Activated naive CD8-positive, alpha-beta T cell treated with anti-CD3 and anti-CD28 coated beads, Interleukin-2, amount 50 U/mL, for 16 hours (primary cell): ENCODE measurements around the gene CST7.
"Not testable (repeated sequence)": the region's sequence is repeated elsewhere in the genome, so short reads cannot be mapped to it uniquely, and the experiment has no call there.

ENCODE experiments used
- DNase-seq: peaks from one replicate; pipeline ENCODE4 v3.0.0-alpha.2; 2020; ENCODE audit warnings: low read depth, low spot score

CST7 gene

GRCh38 chr20:24986436-24987015 is 37.5 kb downstream of the CST7 start:
- DNase-seq: no peak

GRCh38 chr20:24987244-24987643 is 38.2 kb downstream of the CST7 start:
- no peak for DNase-seq

GRCh38 chr20:24987873-24988835 is 39.1 kb downstream of the CST7 start:
- DNase-seq: no peak

- DNase-seq: no peak
Observed at GRCh38 chr20:24989162-24989561, 40.1 kb downstream of the CST7 start.

GRCh38 chr20:24990810-24991252 is 41.8 kb downstream of the CST7 start:
- no peak for DNase-seq

- DNase-seq: no peak
Observed at GRCh38 chr20:24991897-24992486, 42.9 kb downstream of the CST7 start.

GRCh38 chr20:24992487-24993205 is 43.6 kb downstream of the CST7 start, which contains the start of gene APMAP:
Gene APMAP (minus strand): TSS chr20:24992751. CDS start chr20:24992688, 63 bp downstream.
- peak; percentile 96 for DNase-seq

GRCh38 chr20:24993337-24994185 is 44.5 kb downstream of the CST7 start:
- DNase-seq: no peak

GRCh38 chr20:24994186-24994465 is 45.1 kb downstream of the CST7 start:
- DNase-seq: no peak

- peak; percentile 69 for DNase-seq
Observed at GRCh38 chr20:24994470-24995368, 45.6 kb downstream of the CST7 start.

- DNase-seq: no peak
Observed at GRCh38 chr20:24995741-24996448, 46.8 kb downstream of the CST7 start.

GRCh38 chr20:24996449-24997377 is 47.6 kb downstream of the CST7 start:
- no peak for DNase-seq

- DNase-seq: no peak
Observed at GRCh38 chr20:24998121-24998520, 49.1 kb downstream of the CST7 start.

- DNase-seq: no peak
Observed at GRCh38 chr20:24998631-24999445, 49.8 kb downstream of the CST7 start.

GRCh38 chr20:24999568-24999967 is 50.5 kb downstream of the CST7 start:
- no peak for DNase-seq

GRCh38 chr20:25000268-25000801 is 51.3 kb downstream of the CST7 start:
- DNase-seq: no peak

- DNase-seq: not testable (repeated sequence)
Observed at GRCh38 chr20:25001323-25001722, 52.3 kb downstream of the CST7 start.
